Neural cell (in vitro differentiated cells): Measurements from ENCODE around the gene RPLP1. TPM values are rescaled to one million over a fixed set of nuclear protein-coding genes. Genes with fewer than 3 reads are reported as not detected.

Experiments
- H2AFZ ChIP-seq: fragments of 200-600, 300-800 bp; sonication (generic), shearing (Covaris generic); 2 replicates; pipeline ENCODE4 v1.6.0; 2014; ENCODE audit warnings: low read depth, mild to moderate bottlenecking, antibody characterized with exemption, low read length, moderate library complexity
- H3F3A ChIP-seq: fragments of 200-600 bp; shearing (Covaris generic); 2 replicates; pipeline ENCODE4 v1.6.1; 2016; ENCODE audit warnings: mild to moderate bottlenecking, moderate library complexity, mixed read lengths, antibody characterized with exemption, low read length; ENCODE audit not compliant: insufficient read depth, poor library complexity, severe bottlenecking
- H3K27ac ChIP-seq: fragments of 200-600, 300-800 bp; sonication (generic), shearing (Covaris generic); 2 replicates; pipeline ENCODE4 v1.5.1; 2014; ENCODE audit warnings: mild to moderate bottlenecking, low read length, moderate library complexity
- H3K27me3 ChIP-seq: fragments of 300-800, 200-600 bp; sonication (generic), shearing (Covaris generic); 2 replicates; pipeline ENCODE4 v1.6.0; 2014; ENCODE audit warnings: mild to moderate bottlenecking, low read depth, low read length, moderate library complexity; ENCODE audit not compliant: insufficient read depth
- H3K36me3 ChIP-seq: fragments of 300-800, 200-600 bp; sonication (generic), shearing (Covaris generic); 2 replicates; pipeline ENCODE4 v1.5.1; 2014; ENCODE audit warnings: mild to moderate bottlenecking, antibody characterized with exemption, low read length, moderate library complexity; ENCODE audit not compliant: insufficient read depth
- H3K4me2 ChIP-seq: fragments of 300-800, 200-600 bp; sonication (generic), shearing (Covaris generic); 2 replicates; pipeline ENCODE4 v1.6.0; 2014; ENCODE audit warnings: mild to moderate bottlenecking, low read length
- H3K4me3 ChIP-seq: fragments of 300-800, 200-600 bp; sonication (generic), shearing (Covaris generic); 2 replicates; pipeline ENCODE4 v1.5.1; 2014; ENCODE audit warnings: mild to moderate bottlenecking, low read length, moderate library complexity
- H3K79me2 ChIP-seq: fragments of 200-600 bp; shearing (Covaris generic); replicated peaks from 2 replicates; pipeline ENCODE4 v1.6.0; 2014; ENCODE audit warnings: mild to moderate bottlenecking, low read length, moderate library complexity; ENCODE audit not compliant: insufficient read depth
- H3K9ac ChIP-seq: fragments of 300-800, 200-600 bp; sonication (generic), shearing (Covaris generic); 2 replicates; pipeline ENCODE4 v1.6.1; 2016; ENCODE audit warnings: mild to moderate bottlenecking, low read length, mixed read lengths
- H3K9me2 ChIP-seq: fragments of 200-600 bp; shearing (Covaris generic); 2 replicates; pipeline ENCODE4 v1.6.1; 2016; ENCODE audit warnings: mild to moderate bottlenecking, low read length, mixed read lengths; ENCODE audit not compliant: insufficient read depth
- H3K9me3 ChIP-seq: fragments of 200-600, 300-800 bp; sonication (generic), shearing (Covaris generic); 2 replicates; pipeline ENCODE4 v1.6.1; 2016; ENCODE audit warnings: mild to moderate bottlenecking, mixed run types, low read length, moderate library complexity, mixed read lengths
- H4K20me1 ChIP-seq: fragments of 200-600 bp; shearing (Covaris generic); 2 replicates; pipeline ENCODE4 v1.6.1; 2016; ENCODE audit warnings: mild to moderate bottlenecking, mixed run types; ENCODE audit not compliant: insufficient read depth
- CTCF ChIP-seq: fragments of 450-650 bp; IDR thresholded peaks from 2 replicates; pipeline ENCODE4 v1.5.1; 2014; ENCODE audit warnings: antibody characterized with exemption, mild to moderate bottlenecking, moderate library complexity; ENCODE audit not compliant: poor library complexity, severe bottlenecking
- EP300 ChIP-seq: fragments of 450-650 bp; conservative IDR thresholded peaks from 2 replicates; pipeline ENCODE4 v1.6.1; 2014; ENCODE audit warnings: antibody characterized with exemption, mild to moderate bottlenecking, moderate library complexity; ENCODE audit not compliant: poor library complexity, severe bottlenecking
- EZH2 ChIP-seq: fragments of 200-600, 300-800 bp; shearing (Covaris generic), sonication (generic); IDR thresholded peaks from 2 replicates; pipeline ENCODE4 v1.6.1; 2014; ENCODE audit warnings: antibody characterized with exemption, low read length, borderline replicate concordance, mild to moderate bottlenecking; ENCODE audit not compliant: insufficient read depth, poor library complexity, severe bottlenecking
- MXI1 ChIP-seq: fragments of 450-650 bp; conservative IDR thresholded peaks from 2 replicates; pipeline ENCODE4 v1.6.1; 2014; ENCODE audit warnings: antibody characterized with exemption, mild to moderate bottlenecking; ENCODE audit not compliant: poor library complexity, severe bottlenecking
- POLR2AphosphoS5 ChIP-seq: IDR thresholded peaks from 2 replicates; pipeline ENCODE4 v1.6.1; 2012
- RAD21 ChIP-seq: fragments of 450-650 bp; conservative IDR thresholded peaks from 2 replicates; pipeline ENCODE4 v1.6.1; 2014; ENCODE audit warnings: antibody characterized with exemption, mild to moderate bottlenecking, moderate library complexity
- REST ChIP-seq: IDR thresholded peaks from 2 replicates; pipeline ENCODE4 v1.6.1; 2012; ENCODE audit warnings: borderline replicate concordance
- SMC3 ChIP-seq: fragments of 450-650 bp; conservative IDR thresholded peaks from 2 replicates; pipeline ENCODE4 v1.6.1; 2014; ENCODE audit warnings: antibody characterized with exemption, mild to moderate bottlenecking, moderate library complexity; ENCODE audit not compliant: poor library complexity
- TAF1 ChIP-seq: IDR thresholded peaks from 2 replicates; pipeline ENCODE4 v1.6.1; 2012; ENCODE audit warnings: low read depth
- polyA plus RNA-seq: library from polyadenylated mRNA; depleted of rRNA; stranded (reverse); fragments of >200 nt; gene quantifications from 2 replicates; pipeline ENCODE4 v1.2.3, GENCODE V29; 2014

Gene RPLP1
- polyA plus RNA-seq, 1 donor from 2014 or later = 37.5 TPM

- Histone ChIP-seq H3K4me3 (no peak overlapping the region), H3K79me2 (no peaks in the 10 kb centered on the region), H4K20me1 (no peaks in the 10 kb centered on the region), H3K36me3 (no peaks in the 10 kb centered on the region), H3K4me2 (no peak overlapping the region), H3K9me2 (no peaks in the 10 kb centered on the region), H3F3A (no peaks in the 10 kb centered on the region), H3K9me3 (no peaks in the 10 kb centered on the region), H3K27me3 (no peaks in the 10 kb centered on the region), H3K9ac (no peak overlapping the region), H3K27ac (no peak overlapping the region), H2AFZ (no peak overlapping the region)
- TF ChIP-seq TAF1 = no peak
- no peak for TF ChIP-seq EP300
- TF ChIP-seq SMC3 = no peak
- no peak for TF ChIP-seq MXI1
- no peak for TF ChIP-seq EZH2
- TF ChIP-seq REST = no peak
- TF ChIP-seq POLR2AphosphoS5 = no peak
- TF ChIP-seq CTCF = no peak
- no peak for TF ChIP-seq RAD21
Observed at GRCh38 chr15:69443032-69443611, 9.5 kb upstream of the RPLP1 start.

- Histone ChIP-seq H3K36me3 (no peaks in the 10 kb centered on the region), H3K9me2 (no peaks in the 10 kb centered on the region), H3K79me2 (no peaks in the 10 kb centered on the region), H3K4me2 (no peak overlapping the region), H3K27ac (no peak overlapping the region), H3K9ac (no peak overlapping the region), H2AFZ (no peak overlapping the region), H3K9me3 (no peaks in the 10 kb centered on the region), H3F3A (no peaks in the 10 kb centered on the region), H4K20me1 (no peaks in the 10 kb centered on the region), H3K4me3 (no peak overlapping the region), H3K27me3 (no peaks in the 10 kb centered on the region)
- no peak for TF ChIP-seq CTCF
- TF ChIP-seq SMC3 = no peak
- no peak for TF ChIP-seq TAF1
Observed at GRCh38 chr15:69444686-69445085, 7.9 kb upstream of the RPLP1 start.
